DOHH2 (cell line): Measurements from ENCODE around the gene PCYT1A.

Source experiments
- H3F3A ChIP-seq: fragments of 200-600 bp; sonication (generic), shearing (Covaris generic); 2 replicates; pipeline ENCODE4 v1.6.0; 2016; ENCODE audit warnings: antibody characterized with exemption, mild to moderate bottlenecking; ENCODE audit not compliant: control insufficient read depth, insufficient read depth
- H3K27ac ChIP-seq: fragments of 200-600 bp; sonication (generic); 2 replicates; pipeline ENCODE4 v1.5.1; 2014; ENCODE audit warnings: low read depth, mild to moderate bottlenecking, low read length, moderate library complexity
- H3K27me3 ChIP-seq: fragments of 200-600 bp; sonication (generic); 2 replicates; pipeline ENCODE4 v1.6.1; 2014; ENCODE audit warnings: mild to moderate bottlenecking, low read length, mixed read lengths; ENCODE audit not compliant: control insufficient read depth
- H3K36me3 ChIP-seq: fragments of 200-600 bp; sonication (generic); 2 replicates; pipeline ENCODE4 v1.6.1; 2014; ENCODE audit warnings: mild to moderate bottlenecking, low read length, moderate library complexity, mixed read lengths; ENCODE audit not compliant: control insufficient read depth
- H3K4me1 ChIP-seq: fragments of 200-600 bp; sonication (generic); 2 replicates; pipeline ENCODE4 v1.6.1; 2014; ENCODE audit warnings: mild to moderate bottlenecking, low read length, mixed read lengths; ENCODE audit not compliant: control insufficient read depth
- H3K4me2 ChIP-seq: fragments of 200-600 bp; sonication (generic); 2 replicates; pipeline ENCODE4 v1.6.0; 2014; ENCODE audit warnings: mild to moderate bottlenecking, low read length, moderate library complexity
- H3K4me3 ChIP-seq: fragments of 200-600 bp; sonication (generic); 2 replicates; pipeline ENCODE4 v1.5.1; 2014; ENCODE audit warnings: mild to moderate bottlenecking, low read length, mixed read lengths
- H3K79me2 ChIP-seq: fragments of 200-600 bp; sonication (generic); 2 replicates; pipeline ENCODE4 v1.6.1; 2014; ENCODE audit warnings: mild to moderate bottlenecking, low read length, mixed read lengths; ENCODE audit not compliant: control insufficient read depth
- H3K9me2 ChIP-seq: fragments of 200-600 bp; sonication (generic); replicated peaks from 2 replicates; pipeline ENCODE4 v1.6.1; 2014; ENCODE audit warnings: mild to moderate bottlenecking, low read length, mixed read lengths; ENCODE audit not compliant: control insufficient read depth
- H3K9me3 ChIP-seq: fragments of 200-600 bp; sonication (generic); 2 replicates; pipeline ENCODE4 v1.6.1; 2014; ENCODE audit warnings: antibody characterized with exemption, low read length, mixed read lengths; ENCODE audit not compliant: control insufficient read depth, insufficient read depth
- H4K20me1 ChIP-seq: fragments of 200-600 bp; sonication (generic); 2 replicates; pipeline ENCODE4 v1.6.0; 2014; ENCODE audit warnings: low read depth, mild to moderate bottlenecking, antibody characterized with exemption, low read length, moderate library complexity; ENCODE audit not compliant: control insufficient read depth, insufficient read depth
- CTCF ChIP-seq: fragments of 200-600 bp; sonication (generic); IDR thresholded peaks from one replicate; pipeline ENCODE4 v1.5.1; 2014; ENCODE audit warnings: antibody characterized with exemption, mild to moderate bottlenecking, low read depth, low read length; ENCODE audit not compliant: poor library complexity, severe bottlenecking
- EZH2phosphoT487 ChIP-seq: fragments of 200-600 bp; sonication (generic); IDR thresholded peaks from 2 replicates; pipeline ENCODE4 v1.6.1; 2017; ENCODE audit warnings: borderline replicate concordance, mild to moderate bottlenecking, antibody characterized with exemption, low read length, moderate library complexity, mixed read lengths

Gene PCYT1A

GRCh38 chr3:196272826-196273225 is 14.7 kb downstream of the PCYT1A start:
- no peak overlapping the region for H3K27ac ChIP-seq
- no peak for TF ChIP-seq EZH2phosphoT487
- peaks cover 11% of the 10 kb centered on the region for H3K79me2 ChIP-seq
- no peak overlapping the region for H3K4me2 ChIP-seq
- no peak overlapping the region for H3K4me3 ChIP-seq
- H3K9me3 ChIP-seq: peaks cover 5% of the 10 kb centered on the region; the same call in 1 of the 2 replicates
- peaks cover 6% of the 10 kb centered on the region for H3K4me1 ChIP-seq
- H3K9me2 ChIP-seq: no peaks in the 10 kb centered on the region
- H3K27me3 ChIP-seq: no peaks in the 10 kb centered on the region
- no peaks in the 10 kb centered on the region for H4K20me1 ChIP-seq
- H3K36me3 ChIP-seq: 0 out of 2 replicates have a peak, but pooled peaks cover 5% of the 10 kb centered on the region
- no peaks in the 10 kb centered on the region for H3F3A ChIP-seq

DNA sequence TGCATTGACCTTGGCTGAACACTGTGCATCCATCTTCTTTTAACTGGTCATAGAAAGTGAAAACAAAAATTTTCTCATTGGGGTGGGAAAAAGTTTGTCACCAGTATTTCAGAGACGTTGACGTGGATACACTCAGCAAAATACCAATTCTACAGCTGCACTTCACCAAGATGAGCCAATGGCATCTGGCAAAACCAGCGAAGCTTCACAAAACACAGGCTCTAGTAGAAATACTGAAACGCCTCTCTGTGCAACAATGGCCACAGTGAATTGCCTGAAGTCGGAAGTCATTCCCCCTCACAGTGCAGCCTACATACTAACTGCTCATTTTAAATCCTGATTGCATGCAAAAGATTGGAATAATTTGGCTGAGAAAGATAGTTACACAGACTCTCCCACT is 17.0 kb downstream of the PCYT1A start:
- H3K27ac ChIP-seq: no peak overlapping the region
- TF ChIP-seq EZH2phosphoT487 (no peak), CTCF (no peak)
- peaks cover 6% of the 10 kb centered on the region for H3K4me1 ChIP-seq
- H3K36me3 ChIP-seq: 0 out of 2 replicates have a peak, but pooled peaks cover 5% of the 10 kb centered on the region
- H3K9me2 ChIP-seq: no peaks in the 10 kb centered on the region
- peaks cover 5% of the 10 kb centered on the region; the same call in 1 of the 2 replicates for H3K9me3 ChIP-seq
- no peaks in the 10 kb centered on the region for H3F3A ChIP-seq
- no peak overlapping the region for H3K4me3 ChIP-seq
- no peaks in the 10 kb centered on the region for H4K20me1 ChIP-seq
- peaks cover 11% of the 10 kb centered on the region for H3K79me2 ChIP-seq
- H3K4me2 ChIP-seq: no peak overlapping the region
- no peaks in the 10 kb centered on the region for H3K27me3 ChIP-seq

DNA sequence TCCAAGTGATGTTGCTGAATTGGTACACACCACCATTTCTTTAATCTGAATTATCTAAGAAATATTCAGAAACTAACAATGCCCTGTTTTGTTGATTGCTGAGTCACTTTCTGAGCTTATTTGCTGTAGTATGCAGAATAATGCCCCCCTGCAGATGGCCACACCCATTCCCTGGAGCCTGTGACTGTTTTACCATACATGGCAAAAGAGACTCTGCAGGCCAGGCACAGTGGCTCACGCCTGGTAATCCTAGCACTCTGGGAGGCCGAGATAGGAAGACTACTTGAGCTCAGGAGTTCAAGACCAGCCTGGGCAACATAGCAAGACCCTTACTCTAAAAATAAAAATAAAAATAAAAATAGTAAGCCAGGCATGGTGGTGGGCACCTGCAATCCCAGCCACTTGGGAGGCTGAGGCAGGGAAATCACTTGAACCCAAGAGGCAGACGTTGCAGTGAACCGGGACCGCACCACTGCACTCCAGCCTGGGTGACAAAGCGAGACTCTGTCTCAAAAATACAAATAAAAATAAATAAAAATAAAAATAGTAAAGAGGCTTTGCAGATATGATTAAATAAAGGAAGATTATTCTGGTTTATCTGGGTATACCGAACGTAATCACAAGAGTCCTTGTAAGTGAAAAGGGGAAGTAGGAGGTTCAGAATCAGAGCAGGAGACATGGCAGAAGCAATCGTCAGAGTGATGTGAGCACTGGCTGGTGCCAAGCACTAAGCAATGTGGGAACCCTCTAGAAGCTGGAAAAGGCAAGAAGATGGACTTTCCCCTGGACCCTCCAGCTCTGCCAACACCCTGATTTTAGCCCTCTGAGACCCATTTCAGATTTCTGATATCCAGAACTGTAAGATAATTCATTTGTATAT is 19.0 kb downstream of the PCYT1A start:
- Histone ChIP-seq H3K36me3 (0 out of 2 replicates have a peak, but pooled peaks cover 4% of the 10 kb centered on the region), H3K4me3 (no peak overlapping the region), H3K4me2 (no peak overlapping the region), H4K20me1 (no peaks in the 10 kb centered on the region), H3K9me2 (no peaks in the 10 kb centered on the region), H3F3A (no peaks in the 10 kb centered on the region), H3K9me3 (peaks cover 3% of the 10 kb centered on the region; the same call in 1 of the 2 replicates), H3K79me2 (no peaks in the 10 kb centered on the region), H3K27ac (no peak overlapping the region), H3K27me3 (no peaks in the 10 kb centered on the region), H3K4me1 (no peaks in the 10 kb centered on the region)
- no peak for TF ChIP-seq EZH2phosphoT487
- TF ChIP-seq CTCF: no peak

- Histone ChIP-seq H3K9me2 (no peaks in the 10 kb centered on the region), H3K27me3 (no peaks in the 10 kb centered on the region), H3K4me3 (no peak overlapping the region), H3K9me3 (no peaks in the 10 kb centered on the region), H3K4me1 (no peaks in the 10 kb centered on the region), H3K36me3 (no peaks in the 10 kb centered on the region), H4K20me1 (no peaks in the 10 kb centered on the region), H3K79me2 (no peaks in the 10 kb centered on the region), H3K27ac (no peak overlapping the region), H3F3A (no peaks in the 10 kb centered on the region), H3K4me2 (no peak overlapping the region)
- TF ChIP-seq CTCF (no peak), EZH2phosphoT487 (no peak)
Measured at GRCh38 chr3:196263819-196264218, 23.7 kb downstream of the PCYT1A start.
